Breast epithelium (tissue), 3 donors: ENCODE data around the gene RPS15.

Experiments
- CTCF ChIP-seq, 3 donors: fragments of 450-650 bp; IDR thresholded peaks; one replicate each; pipeline ENCODE4 v1.5.1; 2016 to 2017; ENCODE audit warnings: antibody characterized with exemption in 3 of 3, mild to moderate bottlenecking in 3 of 3, moderate library complexity in 3 of 3
- POLR2A ChIP-seq: fragments of 450-650 bp; IDR thresholded peaks from one replicate; pipeline ENCODE4 v1.6.1; 2016; ENCODE audit warnings: antibody characterized with exemption, mild to moderate bottlenecking, moderate library complexity
- POLR2AphosphoS5 ChIP-seq, 3 donors: sonication (generic); formaldehyde crosslinking; IDR thresholded peaks; one replicate each; pipeline ENCODE4 v1.6.1; 2017; ENCODE audit warnings: antibody characterized with exemption in 3 of 3

GRCh38 chr19:1489463-1490310, 51.5 kb downstream of the RPS15 start:
- TF ChIP-seq CTCF (IDR thresholded peaks at IDR 0.05) (no peak), POLR2A (no peak), POLR2AphosphoS5 (IDR thresholded peaks at IDR 0.05) (no peak)
